ENCODE measurements around the gene ATP6V0A4. TPM values are rescaled to one million over a fixed set of nuclear protein-coding genes. Genes with fewer than 3 reads are reported as not detected.
A peak's percentile ranks its signal among the peaks of the same experiment; 100 is the strongest.

The ATP6V0A4 gene
- total RNA-seq, 1 experiment from 2014 or later, result 1.0 TPM

DNA sequence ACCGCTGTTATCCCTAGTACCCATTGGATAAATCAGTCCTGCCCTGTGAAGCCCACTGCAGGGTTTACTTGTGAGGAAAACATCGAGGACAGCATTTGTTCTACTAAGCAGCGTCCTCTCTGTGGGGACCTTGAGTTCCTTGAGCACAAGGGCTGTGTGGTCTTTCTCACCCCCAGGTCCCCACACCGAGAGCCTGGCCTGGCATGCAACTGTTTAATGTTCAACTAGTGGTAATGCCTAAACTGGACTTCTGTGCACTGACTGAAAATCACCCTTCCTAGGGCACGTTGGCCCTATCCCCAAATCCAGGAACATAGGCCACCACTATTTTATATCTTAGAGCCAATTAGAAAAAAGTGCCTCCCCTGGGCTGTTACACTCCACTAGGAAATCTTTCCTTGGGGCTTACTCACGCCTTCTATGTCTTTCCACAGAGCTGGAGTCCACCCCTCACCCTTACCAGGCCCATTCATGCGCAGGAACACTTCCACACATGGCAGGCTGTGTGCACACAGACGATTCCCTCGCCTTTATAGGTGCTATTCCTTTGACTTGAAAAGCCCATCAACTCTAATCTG is 1.9 kb downstream of the ATP6V0A4 start:
- Histone ChIP-seq H3K79me2 (ENCODE audit: low read length) (no peaks in the 10 kb centered on the region), H3K27ac (ENCODE audit: low read length) (no peak overlapping the region), H2AFZ (ENCODE audit: low read length) (no peak overlapping the region), H3K36me3 (ENCODE audit: low read depth, low read length) (no peaks in the 10 kb centered on the region), H3K4me1 (ENCODE audit: insufficient read depth, low read length) (no peaks in the 10 kb centered on the region), H4K20me1 (ENCODE audit: low read length) (no peaks in the 10 kb centered on the region), H3K27me3 (ENCODE audit: low read length) (no peaks in the 10 kb centered on the region), H3K4me2 (ENCODE audit: low read length) (no peak overlapping the region), H3K9ac (ENCODE audit: low read length) (no peak overlapping the region), H3K9me2 (replicated peaks; ENCODE audit: low read length) (no peaks in the 10 kb centered on the region), H3K4me3 (ENCODE audit: low read length) (no peak overlapping the region), H3F3A (ENCODE audit: low read length, unreplicated experiment) (no peaks in the 10 kb centered on the region), H3K9me3 (ENCODE audit: low read length) (no peaks in the 10 kb centered on the region)
- intact Hi-C loops (cut with micrococcal nuclease), result no loop called here
- POLR2A ChIA-PET (ENCODE audit: unreplicated experiment), result no interaction called here
- DNase-seq (no peak), ATAC-seq (no peak)
- BruUV-seq (replicated peaks), result no TSS peak
- TF ChIP-seq EZH2 (IDR thresholded peaks at IDR 0.05; ENCODE audit: low read length, unreplicated experiment), result no peak
- TF ChIP-seq, protein P1, sequence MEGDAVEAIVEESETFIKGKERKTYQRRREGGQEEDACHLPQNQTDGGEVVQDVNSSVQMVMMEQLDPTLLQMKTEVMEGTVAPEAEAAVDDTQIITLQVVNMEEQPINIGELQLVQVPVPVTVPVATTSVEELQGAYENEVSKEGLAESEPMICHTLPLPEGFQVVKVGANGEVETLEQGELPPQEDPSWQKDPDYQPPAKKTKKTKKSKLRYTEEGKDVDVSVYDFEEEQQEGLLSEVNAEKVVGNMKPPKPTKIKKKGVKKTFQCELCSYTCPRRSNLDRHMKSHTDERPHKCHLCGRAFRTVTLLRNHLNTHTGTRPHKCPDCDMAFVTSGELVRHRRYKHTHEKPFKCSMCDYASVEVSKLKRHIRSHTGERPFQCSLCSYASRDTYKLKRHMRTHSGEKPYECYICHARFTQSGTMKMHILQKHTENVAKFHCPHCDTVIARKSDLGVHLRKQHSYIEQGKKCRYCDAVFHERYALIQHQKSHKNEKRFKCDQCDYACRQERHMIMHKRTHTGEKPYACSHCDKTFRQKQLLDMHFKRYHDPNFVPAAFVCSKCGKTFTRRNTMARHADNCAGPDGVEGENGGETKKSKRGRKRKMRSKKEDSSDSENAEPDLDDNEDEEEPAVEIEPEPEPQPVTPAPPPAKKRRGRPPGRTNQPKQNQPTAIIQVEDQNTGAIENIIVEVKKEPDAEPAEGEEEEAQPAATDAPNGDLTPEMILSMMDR (conservative IDR thresholded peaks at IDR 0.05; ENCODE audit: low read depth, low read length), result no peak
- TF ChIP-seq EZH2phosphoT487 (IDR thresholded peaks at IDR 0.05; ENCODE audit: borderline replicate concordance, low read length), result no peak
- CTCF ChIA-PET, result no interaction called here

GRCh38 chr7:138785587-138786437 is 12.2 kb downstream of the ATP6V0A4 start:
- peak; percentile 50; the same call in 1 of the 2 replicates for ATAC-seq
- TF ChIP-seq, protein P1 (conservative IDR thresholded peaks at IDR 0.05; ENCODE audit: low read depth, low read length), result no peak
- TF ChIP-seq EZH2phosphoT487 (IDR thresholded peaks at IDR 0.05; ENCODE audit: borderline replicate concordance, low read length) (no peak), EZH2 (IDR thresholded peaks at IDR 0.05; ENCODE audit: low read length, unreplicated experiment) (no peak)
- Histone ChIP-seq H3K27me3 (ENCODE audit: low read length) (no peaks in the 10 kb centered on the region), H3K79me2 (ENCODE audit: low read length) (no peaks in the 10 kb centered on the region), H3K36me3 (ENCODE audit: low read depth, low read length) (no peaks in the 10 kb centered on the region), H4K20me1 (ENCODE audit: low read length) (no peaks in the 10 kb centered on the region), H3K4me3 (ENCODE audit: low read length) (no peak overlapping the region), H3K4me2 (ENCODE audit: low read length) (0 out of 2 replicates have a peak overlapping the region, but pooled peaks have one; percentile 3), H2AFZ (ENCODE audit: low read length) (peak overlapping the region; percentile 15; the same call in 1 of the 2 replicates), H3K27ac (ENCODE audit: low read length) (no peak overlapping the region), H3F3A (ENCODE audit: low read length, unreplicated experiment) (no peaks in the 10 kb centered on the region), H3K9ac (ENCODE audit: low read length) (no peak overlapping the region), H3K9me3 (ENCODE audit: low read length) (no peaks in the 10 kb centered on the region), H3K9me2 (replicated peaks; ENCODE audit: low read length) (no peaks in the 10 kb centered on the region), H3K4me1 (ENCODE audit: insufficient read depth, low read length) (no peaks in the 10 kb centered on the region)
- intact Hi-C loops (cut with micrococcal nuclease), result no loop called here
- no TSS peak for BruUV-seq (replicated peaks)
- ChIA-PET CTCF (no interaction called here), POLR2A (ENCODE audit: unreplicated experiment) (no interaction called here)
- peak; percentile 25 for DNase-seq

DNA sequence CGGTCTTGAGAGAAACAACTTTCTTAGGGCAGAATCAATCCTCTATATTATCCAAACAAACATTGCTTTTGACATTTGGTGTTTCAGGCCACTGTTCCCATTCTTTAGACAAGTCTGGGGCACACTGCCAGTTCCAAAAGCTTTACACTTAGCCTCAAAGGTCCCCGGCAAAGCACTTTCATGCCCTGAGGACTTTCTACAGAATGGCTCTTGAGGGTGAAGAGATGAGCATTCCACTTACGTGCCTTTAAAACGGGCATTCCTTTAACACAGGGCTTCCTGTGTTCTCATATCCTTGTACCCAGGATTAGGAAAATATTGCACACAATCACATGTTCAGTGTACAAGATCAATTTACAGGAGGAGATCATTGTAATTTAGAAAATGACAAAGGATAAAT is 13.3 kb downstream of the ATP6V0A4 start:
- intact Hi-C loops (cut with micrococcal nuclease), result no loop called here
- CTCF ChIA-PET, result no interaction called here

More for the DNA sequence above, 13.3 kb downstream of the ATP6V0A4 start:
- H3K9ac ChIP-seq (ENCODE audit: low read length), result no peak overlapping the region
- DNase-seq (peak; percentile 3), ATAC-seq (no peak)
- POLR2A ChIA-PET (ENCODE audit: unreplicated experiment), result no interaction called here
- H3K9me2 ChIP-seq (replicated peaks; ENCODE audit: low read length), result no peaks in the 10 kb centered on the region
- no peak overlapping the region for H2AFZ ChIP-seq (ENCODE audit: low read length)
- no peaks in the 10 kb centered on the region for H3K9me3 ChIP-seq (ENCODE audit: low read length)
- H3K27ac ChIP-seq (ENCODE audit: low read length), result no peak overlapping the region
- no peaks in the 10 kb centered on the region for H3K79me2 ChIP-seq (ENCODE audit: low read length)
- TF ChIP-seq EZH2 (IDR thresholded peaks at IDR 0.05; ENCODE audit: low read length, unreplicated experiment) (no peak), EZH2phosphoT487 (IDR thresholded peaks at IDR 0.05; ENCODE audit: borderline replicate concordance, low read length) (no peak)
- TF ChIP-seq, protein P1 (conservative IDR thresholded peaks at IDR 0.05; ENCODE audit: low read depth, low read length), result no peak
- no peaks in the 10 kb centered on the region for H4K20me1 ChIP-seq (ENCODE audit: low read length)
- H3K36me3 ChIP-seq (ENCODE audit: low read depth, low read length), result no peaks in the 10 kb centered on the region
- H3K4me1 ChIP-seq (ENCODE audit: insufficient read depth, low read length), result no peaks in the 10 kb centered on the region
- H3K27me3 ChIP-seq (ENCODE audit: low read length), result no peaks in the 10 kb centered on the region
- no peaks in the 10 kb centered on the region for H3F3A ChIP-seq (ENCODE audit: low read length, unreplicated experiment)
- H3K4me2 ChIP-seq (ENCODE audit: low read length), result no peak overlapping the region
- H3K4me3 ChIP-seq (ENCODE audit: low read length), result no peak overlapping the region
- BruUV-seq (replicated peaks), result no TSS peak

Data from PC-3 (cell line).